ENCODE data around the gene SORCS2.

GRCh38 chr4:7199771-7200441, 7.6 kb downstream of the SORCS2 start:
- no peak for TF ChIP-seq POLR2A (IDR thresholded peaks at IDR 0.05)
- TF ChIP-seq, protein P1, sequence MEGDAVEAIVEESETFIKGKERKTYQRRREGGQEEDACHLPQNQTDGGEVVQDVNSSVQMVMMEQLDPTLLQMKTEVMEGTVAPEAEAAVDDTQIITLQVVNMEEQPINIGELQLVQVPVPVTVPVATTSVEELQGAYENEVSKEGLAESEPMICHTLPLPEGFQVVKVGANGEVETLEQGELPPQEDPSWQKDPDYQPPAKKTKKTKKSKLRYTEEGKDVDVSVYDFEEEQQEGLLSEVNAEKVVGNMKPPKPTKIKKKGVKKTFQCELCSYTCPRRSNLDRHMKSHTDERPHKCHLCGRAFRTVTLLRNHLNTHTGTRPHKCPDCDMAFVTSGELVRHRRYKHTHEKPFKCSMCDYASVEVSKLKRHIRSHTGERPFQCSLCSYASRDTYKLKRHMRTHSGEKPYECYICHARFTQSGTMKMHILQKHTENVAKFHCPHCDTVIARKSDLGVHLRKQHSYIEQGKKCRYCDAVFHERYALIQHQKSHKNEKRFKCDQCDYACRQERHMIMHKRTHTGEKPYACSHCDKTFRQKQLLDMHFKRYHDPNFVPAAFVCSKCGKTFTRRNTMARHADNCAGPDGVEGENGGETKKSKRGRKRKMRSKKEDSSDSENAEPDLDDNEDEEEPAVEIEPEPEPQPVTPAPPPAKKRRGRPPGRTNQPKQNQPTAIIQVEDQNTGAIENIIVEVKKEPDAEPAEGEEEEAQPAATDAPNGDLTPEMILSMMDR (IDR thresholded peaks at IDR 0.05), result no peak

Measured in uterus (tissue), 2 donors.